ENCODE data around the gene TMEM238. TPM values are rescaled to one million over a fixed set of nuclear protein-coding genes. Genes with fewer than 3 reads are reported as not detected.

Gene TMEM238
- total and polyA plus RNA-seq, 10 of the 15 experiments (the other 5 are each of a cell fraction or from before 2014, with no cell fraction given), result 0.05 to 16.9 (median 0.58) TPM; not detected in 1

DNA sequence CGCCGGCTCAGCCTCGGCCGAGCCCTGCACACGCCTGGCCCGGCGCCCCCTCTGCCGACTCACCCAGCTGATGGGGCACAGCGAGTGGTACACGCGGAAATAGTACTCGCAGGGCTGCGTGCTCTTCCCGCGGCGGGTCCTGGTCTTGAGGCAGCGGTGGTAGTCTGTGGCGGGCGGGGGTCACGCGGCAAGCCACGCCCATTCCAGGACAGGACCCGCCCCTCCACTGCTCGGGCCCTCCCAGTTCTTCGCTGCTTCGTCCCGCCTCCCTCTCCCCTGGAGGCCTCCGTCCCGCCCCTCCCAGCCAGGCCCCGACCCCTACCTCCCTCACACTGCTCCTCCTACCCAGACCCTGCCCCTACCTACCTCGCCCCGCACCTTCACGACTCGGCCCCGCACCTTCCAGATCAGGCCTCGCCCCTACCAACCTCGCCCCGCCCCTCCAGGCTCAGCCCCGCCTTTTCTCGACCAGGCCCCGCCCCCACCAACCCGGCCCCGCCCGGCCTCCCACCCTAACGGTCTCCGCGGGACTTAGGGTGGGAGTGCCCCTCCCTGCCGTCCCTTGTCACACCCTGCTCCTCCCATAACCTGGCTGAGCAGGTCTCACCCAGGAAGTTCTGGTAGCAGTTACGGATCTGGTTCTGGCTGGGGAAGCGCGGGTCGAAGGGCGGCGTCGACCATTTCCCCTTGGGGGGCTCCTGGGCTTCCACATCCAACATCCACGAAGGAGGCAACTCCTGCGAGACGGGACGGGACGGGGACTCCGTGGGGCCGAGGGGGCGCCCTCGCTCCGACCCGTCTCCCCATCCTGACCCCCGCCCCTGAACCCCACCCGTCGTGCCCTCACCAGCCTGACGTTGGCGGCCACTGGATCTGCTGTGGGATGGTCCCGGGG, 30.0 kb downstream of the TMEM238 start (continued):
- no peak for TF ChIP-seq NR2C1 (IDR thresholded peaks at IDR 0.05)
- TF ChIP-seq, protein P1, sequence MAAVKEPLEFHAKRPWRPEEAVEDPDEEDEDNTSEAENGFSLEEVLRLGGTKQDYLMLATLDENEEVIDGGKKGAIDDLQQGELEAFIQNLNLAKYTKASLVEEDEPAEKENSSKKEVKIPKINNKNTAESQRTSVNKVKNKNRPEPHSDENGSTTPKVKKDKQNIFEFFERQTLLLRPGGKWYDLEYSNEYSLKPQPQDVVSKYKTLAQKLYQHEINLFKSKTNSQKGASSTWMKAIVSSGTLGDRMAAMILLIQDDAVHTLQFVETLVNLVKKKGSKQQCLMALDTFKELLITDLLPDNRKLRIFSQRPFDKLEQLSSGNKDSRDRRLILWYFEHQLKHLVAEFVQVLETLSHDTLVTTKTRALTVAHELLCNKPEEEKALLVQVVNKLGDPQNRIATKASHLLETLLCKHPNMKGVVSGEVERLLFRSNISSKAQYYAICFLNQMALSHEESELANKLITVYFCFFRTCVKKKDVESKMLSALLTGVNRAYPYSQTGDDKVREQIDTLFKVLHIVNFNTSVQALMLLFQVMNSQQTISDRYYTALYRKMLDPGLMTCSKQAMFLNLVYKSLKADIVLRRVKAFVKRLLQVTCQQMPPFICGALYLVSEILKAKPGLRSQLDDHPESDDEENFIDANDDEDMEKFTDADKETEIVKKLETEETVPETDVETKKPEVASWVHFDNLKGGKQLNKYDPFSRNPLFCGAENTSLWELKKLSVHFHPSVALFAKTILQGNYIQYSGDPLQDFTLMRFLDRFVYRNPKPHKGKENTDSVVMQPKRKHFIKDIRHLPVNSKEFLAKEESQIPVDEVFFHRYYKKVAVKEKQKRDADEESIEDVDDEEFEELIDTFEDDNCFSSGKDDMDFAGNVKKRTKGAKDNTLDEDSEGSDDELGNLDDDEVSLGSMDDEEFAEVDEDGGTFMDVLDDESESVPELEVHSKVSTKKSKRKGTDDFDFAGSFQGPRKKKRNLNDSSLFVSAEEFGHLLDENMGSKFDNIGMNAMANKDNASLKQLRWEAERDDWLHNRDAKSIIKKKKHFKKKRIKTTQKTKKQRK (IDR thresholded peaks at IDR 0.05; ENCODE audit: low read depth, low read length), result no peak
- TF ChIP-seq, protein P2, sequence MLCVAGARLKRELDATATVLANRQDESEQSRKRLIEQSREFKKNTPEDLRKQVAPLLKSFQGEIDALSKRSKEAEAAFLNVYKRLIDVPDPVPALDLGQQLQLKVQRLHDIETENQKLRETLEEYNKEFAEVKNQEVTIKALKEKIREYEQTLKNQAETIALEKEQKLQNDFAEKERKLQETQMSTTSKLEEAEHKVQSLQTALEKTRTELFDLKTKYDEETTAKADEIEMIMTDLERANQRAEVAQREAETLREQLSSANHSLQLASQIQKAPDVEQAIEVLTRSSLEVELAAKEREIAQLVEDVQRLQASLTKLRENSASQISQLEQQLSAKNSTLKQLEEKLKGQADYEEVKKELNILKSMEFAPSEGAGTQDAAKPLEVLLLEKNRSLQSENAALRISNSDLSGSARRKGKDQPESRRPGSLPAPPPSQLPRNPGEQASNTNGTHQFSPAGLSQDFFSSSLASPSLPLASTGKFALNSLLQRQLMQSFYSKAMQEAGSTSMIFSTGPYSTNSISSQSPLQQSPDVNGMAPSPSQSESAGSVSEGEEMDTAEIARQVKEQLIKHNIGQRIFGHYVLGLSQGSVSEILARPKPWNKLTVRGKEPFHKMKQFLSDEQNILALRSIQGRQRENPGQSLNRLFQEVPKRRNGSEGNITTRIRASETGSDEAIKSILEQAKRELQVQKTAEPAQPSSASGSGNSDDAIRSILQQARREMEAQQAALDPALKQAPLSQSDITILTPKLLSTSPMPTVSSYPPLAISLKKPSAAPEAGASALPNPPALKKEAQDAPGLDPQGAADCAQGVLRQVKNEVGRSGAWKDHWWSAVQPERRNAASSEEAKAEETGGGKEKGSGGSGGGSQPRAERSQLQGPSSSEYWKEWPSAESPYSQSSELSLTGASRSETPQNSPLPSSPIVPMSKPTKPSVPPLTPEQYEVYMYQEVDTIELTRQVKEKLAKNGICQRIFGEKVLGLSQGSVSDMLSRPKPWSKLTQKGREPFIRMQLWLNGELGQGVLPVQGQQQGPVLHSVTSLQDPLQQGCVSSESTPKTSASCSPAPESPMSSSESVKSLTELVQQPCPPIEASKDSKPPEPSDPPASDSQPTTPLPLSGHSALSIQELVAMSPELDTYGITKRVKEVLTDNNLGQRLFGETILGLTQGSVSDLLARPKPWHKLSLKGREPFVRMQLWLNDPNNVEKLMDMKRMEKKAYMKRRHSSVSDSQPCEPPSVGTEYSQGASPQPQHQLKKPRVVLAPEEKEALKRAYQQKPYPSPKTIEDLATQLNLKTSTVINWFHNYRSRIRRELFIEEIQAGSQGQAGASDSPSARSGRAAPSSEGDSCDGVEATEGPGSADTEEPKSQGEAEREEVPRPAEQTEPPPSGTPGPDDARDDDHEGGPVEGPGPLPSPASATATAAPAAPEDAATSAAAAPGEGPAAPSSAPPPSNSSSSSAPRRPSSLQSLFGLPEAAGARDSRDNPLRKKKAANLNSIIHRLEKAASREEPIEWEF (IDR thresholded peaks at IDR 0.05; ENCODE audit: insufficient replicate concordance, low read depth, low read length), result no peak
- no peak for TF ChIP-seq NFYA (IDR thresholded peaks at IDR 0.05; ENCODE audit: borderline replicate concordance, low read depth, low read length)
- TF ChIP-seq SIN3A (IDR thresholded peaks at IDR 0.05; ENCODE audit: low read depth, low read length), result no peak
- no peak for TF ChIP-seq PAX5 (IDR thresholded peaks at IDR 0.05; ENCODE audit: borderline replicate concordance, low read depth, low read length)
